ENCODE results near the gene IVD.

DNA sequence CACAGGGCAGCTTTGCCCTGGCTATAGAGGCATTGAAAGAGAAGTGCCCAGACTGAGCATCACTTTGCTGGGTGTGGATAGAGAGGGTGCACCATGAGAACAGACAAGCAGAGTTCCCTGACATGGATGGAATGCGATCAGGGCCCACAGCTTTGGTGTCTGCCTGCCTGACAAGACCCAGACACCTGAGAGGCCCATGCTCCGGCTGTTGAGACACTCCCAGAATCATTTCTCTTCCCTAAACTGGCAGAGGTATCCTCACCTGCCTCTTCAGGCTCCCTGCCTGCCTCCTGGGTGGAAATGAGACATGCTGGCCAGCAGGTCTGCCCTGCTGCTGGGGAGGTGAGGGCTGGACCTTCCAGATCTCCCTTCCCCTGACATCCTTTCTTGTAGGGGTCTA, 54.8 kb downstream of the IVD start:
- TF ChIP-seq EZH2 (IDR thresholded peaks at IDR 0.05; ENCODE audit: borderline replicate concordance, insufficient read depth, low read length, poor library complexity, severe bottlenecking), result no peak
- TF ChIP-seq, protein P1, sequence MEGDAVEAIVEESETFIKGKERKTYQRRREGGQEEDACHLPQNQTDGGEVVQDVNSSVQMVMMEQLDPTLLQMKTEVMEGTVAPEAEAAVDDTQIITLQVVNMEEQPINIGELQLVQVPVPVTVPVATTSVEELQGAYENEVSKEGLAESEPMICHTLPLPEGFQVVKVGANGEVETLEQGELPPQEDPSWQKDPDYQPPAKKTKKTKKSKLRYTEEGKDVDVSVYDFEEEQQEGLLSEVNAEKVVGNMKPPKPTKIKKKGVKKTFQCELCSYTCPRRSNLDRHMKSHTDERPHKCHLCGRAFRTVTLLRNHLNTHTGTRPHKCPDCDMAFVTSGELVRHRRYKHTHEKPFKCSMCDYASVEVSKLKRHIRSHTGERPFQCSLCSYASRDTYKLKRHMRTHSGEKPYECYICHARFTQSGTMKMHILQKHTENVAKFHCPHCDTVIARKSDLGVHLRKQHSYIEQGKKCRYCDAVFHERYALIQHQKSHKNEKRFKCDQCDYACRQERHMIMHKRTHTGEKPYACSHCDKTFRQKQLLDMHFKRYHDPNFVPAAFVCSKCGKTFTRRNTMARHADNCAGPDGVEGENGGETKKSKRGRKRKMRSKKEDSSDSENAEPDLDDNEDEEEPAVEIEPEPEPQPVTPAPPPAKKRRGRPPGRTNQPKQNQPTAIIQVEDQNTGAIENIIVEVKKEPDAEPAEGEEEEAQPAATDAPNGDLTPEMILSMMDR (IDR thresholded peaks at IDR 0.05; ENCODE audit: poor library complexity, severe bottlenecking), result no peak
- TF ChIP-seq REST (IDR thresholded peaks at IDR 0.05; ENCODE audit: borderline replicate concordance), result no peak
- TF ChIP-seq POLR2AphosphoS5 (IDR thresholded peaks at IDR 0.05), result no peak
- no peak for TF ChIP-seq TAF1 (IDR thresholded peaks at IDR 0.05; ENCODE audit: low read depth)
- no peak for TF ChIP-seq EP300 (conservative IDR thresholded peaks at IDR 0.05; ENCODE audit: poor library complexity, severe bottlenecking)
- no peak for TF ChIP-seq MXI1 (conservative IDR thresholded peaks at IDR 0.05; ENCODE audit: poor library complexity, severe bottlenecking)
- TF ChIP-seq SMC3 (conservative IDR thresholded peaks at IDR 0.05; ENCODE audit: poor library complexity), result no peak

All from neural cell (in vitro differentiated cells).